Activated T-cell treated with anti-CD3 and anti-CD28 coated beads, Interleukin-2, amount 50 U/mL, for 72 hours (primary cell): ENCODE data around the gene CLIP1. TPM values are rescaled to one million over a fixed set of nuclear protein-coding genes. Genes with fewer than 3 reads are reported as not detected.
"Not testable (repeated sequence)": the region's sequence is repeated elsewhere in the genome, so short reads cannot be mapped to it uniquely, and the experiment has no call there.

Experiments
- ATAC-seq, 2 donors: fragments of 150-1000 bp; cut with Tn5 transposase; replicated peaks in 1 of 2; 2 replicates each; pipeline ENCODE4 v1.10.0; 2021; ENCODE audit warnings: moderate library complexity in 2 of 2, mild to moderate bottlenecking in 1 of 2
- DNase-seq, 2 donors: peaks; one replicate each; pipeline ENCODE4 v3.0.0; 2021 to 2022; ENCODE audit warnings: mixed read lengths in 1 of 2
- H3K27ac Mint-ChIP-seq: one replicate; pipeline ENCODE4 v1.8.0; 2022; ENCODE audit warnings: mild to moderate bottlenecking, moderate library complexity, mixed read lengths
- H3K27me3 Mint-ChIP-seq: one replicate; pipeline ENCODE4 v1.8.0; 2022; ENCODE audit warnings: low read depth, mixed read lengths
- H3K36me3 Mint-ChIP-seq, 2 donors: one replicate each; pipeline ENCODE4 v1.8.0; 2022; ENCODE audit warnings: mixed read lengths in 2 of 2, mild to moderate bottlenecking in 1 of 2; ENCODE audit not compliant: insufficient read depth in 2 of 2
- H3K4me1 Mint-ChIP-seq: one replicate; pipeline ENCODE4 v1.8.0; 2022; ENCODE audit warnings: low read depth, mixed read lengths
- H3K4me3 Mint-ChIP-seq, 2 donors: one replicate each; pipeline ENCODE4 v1.8.0; 2022; ENCODE audit warnings: mild to moderate bottlenecking in 2 of 2, mixed read lengths in 2 of 2, moderate library complexity in 2 of 2
- H3K9me3 Mint-ChIP-seq, 2 donors: one replicate each; pipeline ENCODE4 v1.8.0; 2022; ENCODE audit warnings: mixed read lengths in 2 of 2
- total RNA-seq, 2 donors: library from RNA; stranded (reverse); gene quantifications; one replicate each; pipeline ENCODE4 v1.2.3, GENCODE V29; 2022

Gene CLIP1
- total RNA-seq, 2 donors from 2014 or later: 87.3 to 108 TPM

- not testable (repeated sequence) for H3K27me3 Mint-ChIP-seq, H3K4me1 Mint-ChIP-seq, H3K27ac Mint-ChIP-seq, H3K9me3 Mint-ChIP-seq, H3K4me3 Mint-ChIP-seq, ATAC-seq, DNase-seq
- peaks cover 1 to 14% of the 10 kb centered on the region in 2 donors for H3K36me3 Mint-ChIP-seq
These were observed 163.5 kb downstream of the CLIP1 start for GRCh38 chr12:122258939-122259338.

GRCh38 chr12:122258462-122258861, 164.0 kb downstream of the CLIP1 start:
- not testable (repeated sequence) for ATAC-seq, H3K4me3 Mint-ChIP-seq, DNase-seq, H3K27me3 Mint-ChIP-seq, H3K9me3 Mint-ChIP-seq, H3K4me1 Mint-ChIP-seq
- H3K36me3 Mint-ChIP-seq: peaks cover 1 to 14% of the 10 kb centered on the region in 2 donors
- peak overlapping the region; percentile 0 for H3K27ac Mint-ChIP-seq

- no peaks in the 10 kb centered on the region for H3K36me3 Mint-ChIP-seq
These were observed 171.9 kb downstream of the CLIP1 start for GRCh38 chr12:122250536-122250935.

GRCh38 chr12:122250047-122250446, 172.4 kb downstream of the CLIP1 start:
- ATAC-seq (no peak), DNase-seq (no peak)
- Mint-ChIP-seq H3K9me3 (no peaks in the 10 kb centered on the region), H3K36me3 (no peaks in the 10 kb centered on the region), H3K27ac (no peak overlapping the region), H3K4me1 (peaks cover 1% of the 10 kb centered on the region), H3K4me3 (no peak overlapping the region), H3K27me3 (no peaks in the 10 kb centered on the region)

More at GRCh38 chr12:122250536-122250935, 171.9 kb downstream of the CLIP1 start:
- no peak for ATAC-seq
- no peak for DNase-seq
- Mint-ChIP-seq H3K27me3 (no peaks in the 10 kb centered on the region), H3K4me1 (no peaks in the 10 kb centered on the region), H3K27ac (no peak overlapping the region), H3K9me3 (no peaks in the 10 kb centered on the region), H3K4me3 (no peak overlapping the region)

- Mint-ChIP-seq H3K4me3 (peak overlapping the region; percentile 29 to 93), H3K27ac (peak overlapping the region; percentile 33), H3K36me3 (no peaks in the 10 kb centered on the region), H3K9me3 (no peaks in the 10 kb centered on the region), H3K4me1 (peaks cover 17% of the 10 kb centered on the region), H3K27me3 (no peaks in the 10 kb centered on the region)
- ATAC-seq: no peak
- no peak for DNase-seq
These were observed 176.9 kb downstream of the CLIP1 start for GRCh38 chr12:122245553-122245952.

GRCh38 chr12:122244565-122245371, 177.7 kb downstream of the CLIP1 start:
- H3K4me3 Mint-ChIP-seq: peak overlapping the region; percentile 70 to 93

GRCh38 chr12:122243965-122244364, 178.5 kb downstream of the CLIP1 start:
- Mint-ChIP-seq H3K27ac (peak overlapping the region; percentile 67), H3K4me3 (peak overlapping the region; percentile 70 to 93), H3K4me1 (peaks cover 17% of the 10 kb centered on the region), H3K36me3 (peaks cover 0 to 4% of the 10 kb centered on the region in 2 donors), H3K27me3 (no peaks in the 10 kb centered on the region), H3K9me3 (no peaks in the 10 kb centered on the region)
- peak in 1 of 2 donors; percentile 41 for ATAC-seq
- no peak for DNase-seq

More at GRCh38 chr12:122244565-122245371, 177.7 kb downstream of the CLIP1 start:
- no peaks in the 10 kb centered on the region for H3K9me3 Mint-ChIP-seq
- DNase-seq (no peak), ATAC-seq (peak; percentile 67 to 87)
- no peaks in the 10 kb centered on the region for H3K27me3 Mint-ChIP-seq
- H3K4me1 Mint-ChIP-seq: peaks cover 17% of the 10 kb centered on the region
- peak overlapping the region; percentile 67 for H3K27ac Mint-ChIP-seq
- peaks cover 0 to 4% of the 10 kb centered on the region in 2 donors for H3K36me3 Mint-ChIP-seq

- no peak overlapping the region for H3K27ac Mint-ChIP-seq
- ATAC-seq (no peak), DNase-seq (no peak)
- peaks cover 4% of the 10 kb centered on the region for H3K4me1 Mint-ChIP-seq
- peaks cover 6 to 7% of the 10 kb centered on the region in 2 donors for H3K36me3 Mint-ChIP-seq
- H3K9me3 Mint-ChIP-seq: no peaks in the 10 kb centered on the region
- H3K4me3 Mint-ChIP-seq: no peak overlapping the region
- no peaks in the 10 kb centered on the region for H3K27me3 Mint-ChIP-seq
These were observed 183.6 kb downstream of the CLIP1 start for GRCh38 chr12:122238861-122239260.

- no peaks in the 10 kb centered on the region for H3K4me1 Mint-ChIP-seq
- H3K9me3 Mint-ChIP-seq: no peaks in the 10 kb centered on the region
- no peaks in the 10 kb centered on the region for H3K27me3 Mint-ChIP-seq
- H3K36me3 Mint-ChIP-seq: peaks cover 7 to 11% of the 10 kb centered on the region in 2 donors
- ATAC-seq: no peak
- peak overlapping the region; percentile 54 for H3K27ac Mint-ChIP-seq
- DNase-seq: no peak
- no peak overlapping the region for H3K4me3 Mint-ChIP-seq
These were observed 186.7 kb downstream of the CLIP1 start for GRCh38 chr12:122235741-122236140.

- Mint-ChIP-seq H3K27me3 (no peaks in the 10 kb centered on the region), H3K9me3 (no peaks in the 10 kb centered on the region), H3K4me1 (peaks cover 6% of the 10 kb centered on the region), H3K4me3 (no peak overlapping the region), H3K36me3 (peaks cover 7 to 8% of the 10 kb centered on the region in 2 donors), H3K27ac (no peak overlapping the region)
- no peak for DNase-seq
- ATAC-seq: no peak
These were observed 189.8 kb downstream of the CLIP1 start for GRCh38 chr12:122232691-122233090.

- H3K4me3 Mint-ChIP-seq: no peak overlapping the region
- no peak for DNase-seq
- H3K27me3 Mint-ChIP-seq: no peaks in the 10 kb centered on the region
- H3K36me3 Mint-ChIP-seq: peaks cover 4 to 5% of the 10 kb centered on the region in 2 donors
- no peak overlapping the region for H3K27ac Mint-ChIP-seq
- no peaks in the 10 kb centered on the region for H3K9me3 Mint-ChIP-seq
- no peak for ATAC-seq
- H3K4me1 Mint-ChIP-seq: peaks cover 18% of the 10 kb centered on the region
These were observed 191.7 kb downstream of the CLIP1 start for GRCh38 chr12:122230798-122231197.

GRCh38 chr12:122228092-122228491, 194.4 kb downstream of the CLIP1 start:
- Mint-ChIP-seq H3K9me3 (no peaks in the 10 kb centered on the region), H3K4me3 (peak overlapping the region; percentile 55 to 83), H3K36me3 (peaks cover 2 to 13% of the 10 kb centered on the region in 2 donors), H3K4me1 (peaks cover 35% of the 10 kb centered on the region), H3K27ac (no peak overlapping the region), H3K27me3 (no peaks in the 10 kb centered on the region)
- DNase-seq: no peak
- no peak for ATAC-seq

GRCh38 chr12:122227341-122227740, 195.1 kb downstream of the CLIP1 start:
- peak; percentile 21 to 65 for DNase-seq
- ATAC-seq: no peak
- Mint-ChIP-seq H3K9me3 (no peaks in the 10 kb centered on the region), H3K27me3 (no peaks in the 10 kb centered on the region), H3K4me3 (peak overlapping the region; percentile 72 to 83), H3K4me1 (peaks cover 40% of the 10 kb centered on the region), H3K36me3 (peaks cover 2 to 12% of the 10 kb centered on the region in 2 donors), H3K27ac (no peak overlapping the region)
